Measurements from ENCODE around the gene PACSIN2.

DNA sequence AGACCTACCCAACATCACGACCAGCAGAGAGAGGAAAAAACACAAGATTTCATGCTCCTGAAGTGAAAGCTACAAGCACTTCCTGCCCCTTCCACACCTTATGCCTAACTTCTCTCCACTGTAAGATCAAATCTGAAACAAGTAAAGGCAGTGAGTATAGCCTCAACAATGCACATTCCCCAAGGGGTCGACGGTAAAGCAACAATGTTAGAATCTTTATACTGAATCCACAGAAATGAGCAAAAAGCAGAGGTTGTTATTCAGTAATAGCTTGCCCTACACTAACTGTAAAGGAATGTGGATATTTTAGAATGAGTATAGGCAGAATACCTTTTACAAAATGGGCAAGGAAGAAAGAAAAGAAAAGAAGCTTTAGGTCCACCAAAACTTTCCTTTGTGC is 173.5 kb downstream of the PACSIN2 start:
- TF ChIP-seq EZH2phosphoT487 (IDR thresholded peaks at IDR 0.05; ENCODE audit: insufficient read depth, low read depth) (no peak), EZH2 (IDR thresholded peaks at IDR 0.05; ENCODE audit: insufficient read depth, poor library complexity, severe bottlenecking) (no peak)

Measured in GM23248 (cell line).